Measurements from ENCODE around the gene ASB10. TPM values are rescaled to one million over a fixed set of nuclear protein-coding genes. Genes with fewer than 3 reads are reported as not detected.

Gene ASB10
- total RNA-seq, 1 donor from 2014 or later, result not detected

DNA sequence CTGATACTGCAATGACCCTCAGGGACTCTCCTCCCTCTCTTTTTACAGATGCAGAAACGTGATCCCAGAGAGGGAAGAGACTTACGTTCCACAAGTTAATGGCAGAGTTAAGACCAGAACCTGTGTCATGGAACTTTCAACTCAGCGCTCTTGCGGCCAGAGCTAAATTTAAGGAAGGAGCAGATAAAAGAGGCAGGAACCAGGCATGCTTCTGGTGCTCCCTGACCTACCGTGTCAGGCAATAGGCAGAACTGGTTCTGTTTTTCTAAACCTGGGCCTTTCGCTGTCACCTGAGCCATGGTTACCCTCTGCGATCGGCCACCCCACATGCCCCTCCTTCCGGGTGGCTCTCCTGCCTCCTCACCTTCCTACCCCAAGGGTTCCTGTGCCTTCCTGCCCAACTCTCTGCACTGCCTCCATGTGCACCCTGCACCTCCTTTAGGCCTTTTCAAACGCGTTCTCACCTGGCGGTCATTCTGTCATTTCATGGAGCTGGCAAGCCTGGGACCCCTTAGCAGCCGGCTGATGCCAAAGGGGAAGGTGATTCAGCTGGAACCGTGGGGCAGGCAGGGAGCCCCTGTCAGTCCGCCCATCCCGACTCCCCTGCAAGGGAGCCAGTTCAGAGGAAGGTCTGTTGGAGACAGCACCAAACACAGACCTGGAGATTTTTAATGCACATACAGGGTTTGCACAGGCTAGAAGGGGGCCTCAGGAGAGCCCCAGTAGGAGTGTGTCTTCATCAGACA lies 11.8 kb downstream of the ASB10 start:
- Mint-ChIP-seq H3K4me1 (ENCODE audit: low read depth) (no peaks in the 10 kb centered on the region), H3K9me3 (ENCODE audit: low read depth) (peaks cover 2% of the 10 kb centered on the region), H3K4me3 (ENCODE audit: low read depth) (no peak overlapping the region), H3K36me3 (ENCODE audit: insufficient read depth) (no peaks in the 10 kb centered on the region), H3K27me3 (peaks cover 71% of the 10 kb centered on the region), H3K27ac (no peak overlapping the region)
- TF ChIP-seq, protein P1, sequence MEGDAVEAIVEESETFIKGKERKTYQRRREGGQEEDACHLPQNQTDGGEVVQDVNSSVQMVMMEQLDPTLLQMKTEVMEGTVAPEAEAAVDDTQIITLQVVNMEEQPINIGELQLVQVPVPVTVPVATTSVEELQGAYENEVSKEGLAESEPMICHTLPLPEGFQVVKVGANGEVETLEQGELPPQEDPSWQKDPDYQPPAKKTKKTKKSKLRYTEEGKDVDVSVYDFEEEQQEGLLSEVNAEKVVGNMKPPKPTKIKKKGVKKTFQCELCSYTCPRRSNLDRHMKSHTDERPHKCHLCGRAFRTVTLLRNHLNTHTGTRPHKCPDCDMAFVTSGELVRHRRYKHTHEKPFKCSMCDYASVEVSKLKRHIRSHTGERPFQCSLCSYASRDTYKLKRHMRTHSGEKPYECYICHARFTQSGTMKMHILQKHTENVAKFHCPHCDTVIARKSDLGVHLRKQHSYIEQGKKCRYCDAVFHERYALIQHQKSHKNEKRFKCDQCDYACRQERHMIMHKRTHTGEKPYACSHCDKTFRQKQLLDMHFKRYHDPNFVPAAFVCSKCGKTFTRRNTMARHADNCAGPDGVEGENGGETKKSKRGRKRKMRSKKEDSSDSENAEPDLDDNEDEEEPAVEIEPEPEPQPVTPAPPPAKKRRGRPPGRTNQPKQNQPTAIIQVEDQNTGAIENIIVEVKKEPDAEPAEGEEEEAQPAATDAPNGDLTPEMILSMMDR (IDR thresholded peaks at IDR 0.05; ENCODE audit: unreplicated experiment), result no peak
- DNase-seq (ENCODE audit: low spot score, unreplicated experiment), result no peak

DNA sequence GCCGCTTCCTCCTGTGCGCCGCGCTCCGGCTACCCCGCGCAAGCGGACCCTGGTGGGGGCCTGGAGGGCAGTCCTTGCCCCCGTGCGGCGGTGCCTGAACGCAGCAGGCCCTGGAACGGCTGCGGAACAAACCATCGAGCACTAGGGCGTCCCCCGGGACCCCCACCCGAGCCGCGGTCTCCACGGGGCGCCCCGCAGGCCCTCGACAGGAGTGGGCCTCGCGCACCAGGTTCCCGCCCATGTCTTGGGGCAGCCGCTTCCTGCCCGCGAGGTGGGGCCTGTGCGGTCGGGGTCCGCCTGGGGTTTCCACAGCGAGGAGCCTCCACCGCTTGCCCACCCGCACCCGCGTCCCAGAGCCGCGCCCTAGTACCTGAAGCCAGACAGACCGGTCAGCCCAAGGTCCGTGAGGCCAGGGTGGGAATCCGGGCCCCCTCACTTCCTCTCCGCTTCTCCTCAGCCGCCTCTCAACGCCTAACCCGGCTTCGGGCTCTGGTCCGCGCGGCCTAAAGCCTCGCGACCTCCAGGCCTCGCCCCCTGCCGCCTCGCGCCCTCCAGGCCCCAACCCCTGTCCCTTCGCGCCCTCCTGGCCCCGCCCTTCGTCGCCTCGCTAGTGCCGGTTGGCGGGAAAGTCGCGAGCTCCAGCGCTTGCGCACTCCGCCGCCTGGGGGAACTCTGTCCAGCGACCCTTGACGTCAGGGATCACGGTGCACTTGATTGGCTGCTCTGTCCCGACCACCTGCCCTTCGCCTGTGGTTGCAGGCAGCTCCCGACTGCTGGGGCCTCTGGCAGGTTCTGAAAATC lies 12.6 kb downstream of the ASB10 start:
- Mint-ChIP-seq H3K9me3 (ENCODE audit: low read depth) (peaks cover 2% of the 10 kb centered on the region), H3K27ac (no peak overlapping the region), H3K4me3 (ENCODE audit: low read depth) (no peak overlapping the region), H3K4me1 (ENCODE audit: low read depth) (no peaks in the 10 kb centered on the region), H3K27me3 (peaks cover 74% of the 10 kb centered on the region), H3K36me3 (ENCODE audit: insufficient read depth) (no peaks in the 10 kb centered on the region)
- TF ChIP-seq, protein P1 (IDR thresholded peaks at IDR 0.05; ENCODE audit: unreplicated experiment), result no peak
- no peak for DNase-seq (ENCODE audit: low spot score, unreplicated experiment)

DNA sequence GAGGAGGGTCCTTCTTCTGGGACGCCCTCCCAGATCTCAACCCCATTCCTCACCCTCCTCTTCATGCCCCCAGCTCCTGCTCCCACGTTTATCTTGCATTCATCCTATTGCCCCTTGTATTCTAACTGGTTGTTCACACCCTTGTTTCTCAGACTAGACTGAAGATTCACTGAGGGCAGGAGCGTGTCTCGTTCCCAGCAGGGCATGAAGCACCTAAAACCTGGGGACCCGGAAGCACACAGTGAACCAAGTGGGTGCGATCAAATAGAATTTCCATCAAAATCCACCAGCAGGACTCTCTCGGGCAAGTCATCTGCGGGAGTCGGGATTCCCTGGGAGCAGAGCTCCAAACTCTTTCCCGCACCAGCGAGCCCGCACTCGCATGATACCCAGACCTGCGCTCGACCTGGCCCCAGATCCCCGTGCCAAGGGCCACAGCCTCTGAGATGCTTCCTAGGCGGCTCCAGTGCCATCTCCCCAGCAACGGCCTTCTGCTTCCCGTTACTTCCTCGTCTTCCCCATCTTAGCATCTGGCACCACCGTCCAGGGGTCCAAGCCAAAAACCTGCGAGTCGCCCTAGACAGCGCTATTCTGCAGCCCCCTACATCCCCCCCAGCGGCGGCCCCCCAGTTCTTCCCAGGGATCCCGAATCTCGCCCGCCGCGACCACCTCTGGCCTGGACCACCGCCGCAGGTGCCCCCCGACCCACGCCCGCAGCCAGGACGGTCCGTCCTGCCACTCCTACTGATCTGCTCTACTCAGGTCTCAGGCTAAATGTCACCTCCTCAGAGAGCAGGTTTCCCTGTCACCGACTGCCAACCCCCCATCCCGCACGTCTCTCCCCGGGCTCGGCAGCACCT lies 13.4 kb downstream of the ASB10 start:
- Mint-ChIP-seq H3K36me3 (ENCODE audit: insufficient read depth) (no peaks in the 10 kb centered on the region), H3K9me3 (ENCODE audit: low read depth) (peaks cover 2% of the 10 kb centered on the region), H3K4me3 (ENCODE audit: low read depth) (no peak overlapping the region), H3K27ac (no peak overlapping the region), H3K4me1 (ENCODE audit: low read depth) (peaks cover 3% of the 10 kb centered on the region), H3K27me3 (peaks cover 74% of the 10 kb centered on the region)
- DNase-seq (ENCODE audit: low spot score, unreplicated experiment), result no peak
- TF ChIP-seq, protein P1 (IDR thresholded peaks at IDR 0.05; ENCODE audit: unreplicated experiment), result no peak

DNA sequence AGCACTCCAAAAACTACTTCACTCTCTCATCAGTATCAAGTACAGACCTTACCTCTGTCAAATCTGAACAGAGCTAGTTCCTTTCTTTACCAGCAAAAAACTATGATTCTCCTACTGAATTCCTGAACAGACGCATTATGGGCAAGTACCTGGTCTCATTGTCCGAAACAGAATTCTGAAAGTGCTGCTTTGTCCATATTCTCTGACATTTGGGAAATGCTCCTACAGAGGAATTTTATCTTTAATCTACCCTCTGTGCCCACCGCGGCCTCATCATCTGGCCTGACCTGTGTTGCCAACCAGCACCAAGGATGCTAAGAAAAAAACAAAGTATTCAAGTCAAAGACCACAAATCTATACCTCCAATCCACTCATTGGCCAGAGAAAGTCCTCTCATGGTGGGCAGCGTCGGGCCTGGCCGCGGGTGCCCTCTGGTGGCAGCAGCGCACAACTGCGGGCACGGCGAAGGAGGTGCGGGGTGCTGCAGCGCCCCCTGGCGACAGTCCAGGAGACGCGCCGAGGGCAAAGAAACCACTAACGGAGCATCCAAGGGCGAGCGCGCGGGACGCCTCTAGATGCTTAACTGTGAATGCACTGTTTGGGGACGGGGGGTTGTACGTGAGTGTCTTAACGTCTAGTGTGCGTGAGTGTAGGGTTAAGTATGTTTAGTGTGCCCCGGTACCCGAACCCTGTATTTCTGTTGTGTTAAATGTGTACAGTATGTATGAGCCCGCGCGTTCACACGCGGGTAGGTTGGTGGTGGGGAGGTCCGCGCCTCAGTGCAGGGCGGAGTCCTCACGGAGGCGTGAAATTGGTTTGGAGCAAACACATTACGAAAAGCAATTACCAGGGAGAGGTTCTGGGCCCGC lies 14.5 kb downstream of the ASB10 start:
- Mint-ChIP-seq H3K36me3 (ENCODE audit: insufficient read depth) (no peaks in the 10 kb centered on the region), H3K27ac (no peak overlapping the region), H3K4me1 (ENCODE audit: low read depth) (peaks cover 7% of the 10 kb centered on the region), H3K27me3 (peaks cover 71% of the 10 kb centered on the region), H3K4me3 (ENCODE audit: low read depth) (no peak overlapping the region), H3K9me3 (ENCODE audit: low read depth) (peaks cover 2% of the 10 kb centered on the region)
- TF ChIP-seq, protein P1 (IDR thresholded peaks at IDR 0.05; ENCODE audit: unreplicated experiment), result peak; percentile 100
- peak; percentile 79 for DNase-seq (ENCODE audit: low spot score, unreplicated experiment)

Measured in progenitor cell of endocrine pancreas (in vitro differentiated cells).